ENCODE measurements around the gene GCNT2.

DNA sequence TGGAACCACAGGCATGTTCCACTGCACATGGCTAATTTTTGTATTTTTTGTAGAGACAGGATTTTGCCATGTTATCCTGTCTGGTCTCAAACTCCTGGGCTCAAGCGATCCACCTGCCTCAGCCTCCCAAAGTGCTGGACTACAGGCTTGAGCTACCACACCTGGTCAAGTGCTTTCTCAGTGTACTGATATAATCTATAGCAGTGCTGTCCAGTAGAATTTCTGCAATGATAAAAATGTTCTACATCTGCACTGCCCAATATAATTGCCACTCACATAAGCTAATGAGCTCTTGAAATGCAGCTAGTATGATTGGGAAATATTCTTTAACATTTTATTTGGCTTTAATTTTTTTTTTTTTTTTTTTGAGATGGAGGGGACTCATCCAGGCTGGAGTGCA is 109.0 kb downstream of the GCNT2 start:
- TF ChIP-seq, protein P1, sequence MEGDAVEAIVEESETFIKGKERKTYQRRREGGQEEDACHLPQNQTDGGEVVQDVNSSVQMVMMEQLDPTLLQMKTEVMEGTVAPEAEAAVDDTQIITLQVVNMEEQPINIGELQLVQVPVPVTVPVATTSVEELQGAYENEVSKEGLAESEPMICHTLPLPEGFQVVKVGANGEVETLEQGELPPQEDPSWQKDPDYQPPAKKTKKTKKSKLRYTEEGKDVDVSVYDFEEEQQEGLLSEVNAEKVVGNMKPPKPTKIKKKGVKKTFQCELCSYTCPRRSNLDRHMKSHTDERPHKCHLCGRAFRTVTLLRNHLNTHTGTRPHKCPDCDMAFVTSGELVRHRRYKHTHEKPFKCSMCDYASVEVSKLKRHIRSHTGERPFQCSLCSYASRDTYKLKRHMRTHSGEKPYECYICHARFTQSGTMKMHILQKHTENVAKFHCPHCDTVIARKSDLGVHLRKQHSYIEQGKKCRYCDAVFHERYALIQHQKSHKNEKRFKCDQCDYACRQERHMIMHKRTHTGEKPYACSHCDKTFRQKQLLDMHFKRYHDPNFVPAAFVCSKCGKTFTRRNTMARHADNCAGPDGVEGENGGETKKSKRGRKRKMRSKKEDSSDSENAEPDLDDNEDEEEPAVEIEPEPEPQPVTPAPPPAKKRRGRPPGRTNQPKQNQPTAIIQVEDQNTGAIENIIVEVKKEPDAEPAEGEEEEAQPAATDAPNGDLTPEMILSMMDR (conservative IDR thresholded peaks at IDR 0.05 in 1 of 2, IDR thresholded peaks at IDR 0.05 in 1 of 2; ENCODE audit: extremely low read depth in 1 of 2, insufficient read depth in 1 of 2, low read depth in 1 of 2, low read length in 2 of 2), result no peak
- no peak for TF ChIP-seq EZH2 (IDR thresholded peaks at IDR 0.05; ENCODE audit: borderline replicate concordance, low read length)

All from mammary epithelial cell (primary cell).